HFFc6 (cell line): ENCODE results near the gene TTPAL. TPM values are rescaled to one million over a fixed set of nuclear protein-coding genes. Genes with fewer than 3 reads are reported as not detected.

Experiments used
- DNase-seq: peaks from one replicate; pipeline ENCODE4 v3.0.0-alpha.2; 2018
- H3K27ac Mint-ChIP-seq: 2 replicates; pipeline ENCODE4 v1.8.0; 2020; ENCODE audit warnings: mild to moderate bottlenecking, mixed read lengths
- H3K27me3 Mint-ChIP-seq: 2 replicates; pipeline ENCODE4 v1.8.0; 2021; ENCODE audit warnings: mild to moderate bottlenecking, moderate library complexity, mixed read lengths; ENCODE audit not compliant: insufficient read depth
- H3K36me3 Mint-ChIP-seq: 2 replicates; pipeline ENCODE4 v1.8.0; 2021; ENCODE audit warnings: low read depth, mixed read lengths
- H3K4me1 Mint-ChIP-seq: 2 replicates; pipeline ENCODE4 v1.8.0; 2020; ENCODE audit warnings: low read depth, mixed read lengths
- H3K4me3 Mint-ChIP-seq: 2 replicates; pipeline ENCODE4 v1.8.0; 2020; ENCODE audit warnings: mild to moderate bottlenecking, moderate library complexity, mixed read lengths
- H3K9me3 Mint-ChIP-seq: 2 replicates; pipeline ENCODE4 v1.8.0; 2020; ENCODE audit warnings: mild to moderate bottlenecking, mixed read lengths
- CTCF ChIP-seq: fragments of 200-600 bp; sonication (generic); IDR thresholded peaks from 2 replicates; pipeline ENCODE4 v1.5.0; 2021; ENCODE audit warnings: antibody characterized with exemption, mild to moderate bottlenecking
- total RNA-seq, 6 experiments: library from RNA; stranded (reverse); fragmentation: NEBNext Ultra II Directional; extraction: Animal tissue kit (Norgen Biotek cat#: 25700); gene quantifications; 2 replicates in 1 of 6; 3 replicates in 5 of 6; pipeline ENCODE4 v1.2.3, GENCODE V29; 2021

Gene TTPAL
- total RNA-seq, 6 experiments from 2014 or later: 28.7 to 38.7 (median 35.2) TPM

DNA sequence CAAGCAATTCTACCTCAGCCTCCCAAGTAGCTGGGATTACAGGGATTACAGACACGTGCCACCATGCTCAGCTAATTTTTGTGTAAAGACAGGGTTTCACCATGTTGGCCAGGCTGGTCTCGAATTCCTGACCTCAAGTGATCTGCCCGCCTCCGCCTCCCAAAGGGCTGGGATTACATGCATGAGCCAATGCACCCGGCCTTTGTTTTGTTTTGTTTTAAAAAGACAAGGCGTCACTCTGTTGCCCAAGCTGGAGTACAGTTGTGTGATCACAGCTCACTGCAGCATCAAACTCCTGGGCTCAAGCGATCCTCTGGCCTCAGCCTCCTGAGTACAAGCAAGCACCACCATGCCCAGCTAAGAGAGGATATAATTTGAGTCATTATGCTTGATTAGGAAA lies 40.8 kb downstream of the TTPAL start:
- no peak for DNase-seq
- no peak overlapping the region for H3K27ac Mint-ChIP-seq
- H3K27me3 Mint-ChIP-seq: no peaks in the 10 kb centered on the region
- H3K4me3 Mint-ChIP-seq: no peak overlapping the region
- H3K9me3 Mint-ChIP-seq: no peaks in the 10 kb centered on the region
- peaks cover 50% of the 10 kb centered on the region for H3K4me1 Mint-ChIP-seq
- no peak for TF ChIP-seq CTCF
- H3K36me3 Mint-ChIP-seq: peaks cover 17% of the 10 kb centered on the region; the same call in 1 of the 2 replicates

DNA sequence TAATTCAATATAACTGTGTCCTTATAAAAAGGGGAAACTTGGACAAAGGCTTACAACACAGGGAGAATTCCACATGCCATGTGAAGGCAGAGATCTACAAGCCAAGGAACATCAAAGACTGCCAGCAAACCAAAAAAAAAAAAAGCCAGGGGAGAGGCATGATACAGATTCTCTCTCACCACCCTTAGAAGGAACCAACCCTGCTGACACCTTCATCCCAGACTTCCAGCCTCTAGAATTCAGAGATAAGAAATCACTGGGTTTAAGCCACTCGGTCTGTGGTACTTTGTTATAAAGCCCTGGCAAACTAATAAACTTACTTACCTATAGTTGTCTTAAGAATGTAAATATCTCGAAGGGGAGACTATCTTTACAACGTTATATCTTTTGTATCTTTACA lies 41.8 kb downstream of the TTPAL start:
- H3K4me3 Mint-ChIP-seq: no peak overlapping the region
- H3K27me3 Mint-ChIP-seq: 0 out of 2 replicates have a peak, but pooled peaks cover 3% of the 10 kb centered on the region
- H3K9me3 Mint-ChIP-seq: no peaks in the 10 kb centered on the region
- no peak overlapping the region for H3K27ac Mint-ChIP-seq
- DNase-seq: no peak
- H3K36me3 Mint-ChIP-seq: peaks cover 17% of the 10 kb centered on the region; the same call in 1 of the 2 replicates
- H3K4me1 Mint-ChIP-seq: peaks cover 56% of the 10 kb centered on the region
- no peak for TF ChIP-seq CTCF

GRCh38 chr20:44518248-44518647 lies 42.6 kb downstream of the TTPAL start:
- TF ChIP-seq CTCF: no peak
- Mint-ChIP-seq H3K27ac (peak overlapping the region; percentile 3; the same call in 1 of the 2 replicates), H3K4me1 (peaks cover 63% of the 10 kb centered on the region), H3K9me3 (no peaks in the 10 kb centered on the region), H3K4me3 (no peak overlapping the region), H3K27me3 (0 out of 2 replicates have a peak, but pooled peaks cover 3% of the 10 kb centered on the region), H3K36me3 (peaks cover 17% of the 10 kb centered on the region; the same call in 1 of the 2 replicates)
- DNase-seq: no peak

GRCh38 chr20:44520881-44521280 lies 45.2 kb downstream of the TTPAL start:
- no peak for TF ChIP-seq CTCF
- Mint-ChIP-seq H3K27ac (peak overlapping the region; percentile 94), H3K36me3 (0 out of 2 replicates have a peak, but pooled peaks cover 11% of the 10 kb centered on the region), H3K27me3 (0 out of 2 replicates have a peak, but pooled peaks cover 3% of the 10 kb centered on the region), H3K4me1 (peaks cover 68% of the 10 kb centered on the region), H3K9me3 (no peaks in the 10 kb centered on the region), H3K4me3 (peak overlapping the region; percentile 95)
- DNase-seq: no peak

GRCh38 chr20:44521484-44522481 lies 46.1 kb downstream of the TTPAL start, which contains the start of gene SERINC3:
TSS of gene SERINC3 (minus strand) at chr20:44522070. CDS start at chr20:44521951, 119 bp downstream.
- H3K27ac Mint-ChIP-seq: peak within 1 kb of the TSS; percentile 94
- peaks cover 74% of the 10 kb centered on the region for H3K4me1 Mint-ChIP-seq
- peak within 1 kb of the TSS; percentile 95 for H3K4me3 Mint-ChIP-seq
- peak; percentile 93 for DNase-seq
- peaks cover 11% of the 10 kb centered on the region; the same call in 1 of the 2 replicates for H3K36me3 Mint-ChIP-seq
- no peaks in the 10 kb centered on the region for H3K9me3 Mint-ChIP-seq
- no peak; the same call in none of the 2 replicates for TF ChIP-seq CTCF
- 0 out of 2 replicates have a peak, but pooled peaks cover 3% of the 10 kb centered on the region for H3K27me3 Mint-ChIP-seq
